GM18909 (cell line): ENCODE measurements around the gene SLC25A42.

ENCODE experiments used
- ATAC-seq: cut with Tn5 transposase; IDR thresholded peaks from one replicate; pipeline ENCODE4 v1.9.1; 2021; ENCODE audit warnings: mild to moderate bottlenecking; ENCODE audit not compliant: unreplicated experiment, poor library complexity

Gene SLC25A42

DNA sequence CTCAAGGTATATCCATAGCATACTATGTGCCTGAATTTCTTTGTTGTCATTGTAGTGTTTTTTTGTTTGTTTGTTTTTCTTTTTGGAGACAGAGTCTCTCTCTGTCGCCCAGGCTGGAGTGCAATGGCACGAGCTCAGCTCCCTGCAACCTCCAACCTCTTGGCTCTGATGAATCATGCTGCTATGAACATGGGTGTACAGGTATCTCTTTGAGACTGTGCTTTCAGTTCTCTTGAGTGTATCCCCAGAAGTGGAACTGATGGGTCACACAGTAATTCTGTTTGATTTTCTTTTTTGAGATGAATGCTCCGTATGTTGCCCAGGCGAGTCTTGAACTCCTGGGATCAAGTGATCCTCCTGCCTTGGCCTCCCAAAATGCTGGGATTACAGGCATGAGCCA is 13.7 kb upstream of the SLC25A42 start:
- no peak for ATAC-seq

DNA sequence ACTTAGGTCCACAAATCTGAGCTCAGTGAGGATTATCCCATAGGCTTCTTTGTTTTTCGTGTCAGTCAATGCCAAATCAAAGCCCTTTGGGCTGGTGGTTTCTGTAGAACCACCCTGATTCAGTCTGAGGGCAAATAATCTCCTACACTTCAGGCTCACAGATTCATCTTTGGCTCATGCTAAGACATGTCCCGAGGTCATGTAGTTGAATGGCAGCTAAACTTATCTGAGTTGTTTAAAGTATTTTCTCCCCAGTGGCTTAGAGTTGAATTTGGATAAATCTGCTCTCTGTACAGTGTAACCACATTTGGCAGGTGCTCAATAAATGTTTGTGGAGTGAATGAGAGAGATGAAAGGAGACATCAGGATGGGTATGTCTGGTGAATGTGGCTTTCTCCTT is 13.1 kb upstream of the SLC25A42 start:
- ATAC-seq = no peak

DNA sequence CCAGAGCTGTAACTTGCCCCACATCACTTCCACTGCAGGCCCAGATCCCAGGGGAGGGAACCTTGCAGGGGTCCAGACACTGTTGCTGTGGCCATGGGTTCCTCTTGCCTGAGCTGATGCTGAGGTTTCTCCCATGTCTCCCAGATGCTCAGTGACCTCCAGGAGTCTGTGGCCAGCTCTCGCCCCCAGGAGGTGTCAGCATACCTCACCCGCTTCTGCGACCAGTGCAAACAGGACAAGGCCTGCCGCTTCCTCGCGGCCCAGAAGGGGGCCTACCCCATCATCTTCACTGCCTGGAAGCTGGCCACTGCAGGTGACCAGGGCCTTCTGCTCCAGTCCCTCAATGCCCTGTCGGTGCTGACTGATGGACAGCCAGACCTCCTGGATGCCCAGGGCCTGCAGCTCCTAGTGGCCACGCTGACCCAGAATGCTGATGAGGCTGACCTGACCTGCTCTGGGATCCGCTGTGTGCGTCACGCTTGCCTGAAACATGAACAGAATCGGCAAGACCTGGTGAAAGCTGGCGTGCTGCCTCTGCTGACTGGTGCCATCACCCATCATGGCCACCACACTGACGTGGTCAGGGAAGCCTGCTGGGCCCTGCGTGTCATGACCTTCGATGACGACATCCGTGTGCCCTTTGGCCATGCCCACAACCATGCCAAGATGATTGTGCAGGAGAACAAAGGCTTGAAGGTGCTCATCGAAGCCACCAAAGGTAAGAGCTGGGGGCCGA is 12.1 kb upstream of the SLC25A42 start:
- ATAC-seq = no peak

DNA sequence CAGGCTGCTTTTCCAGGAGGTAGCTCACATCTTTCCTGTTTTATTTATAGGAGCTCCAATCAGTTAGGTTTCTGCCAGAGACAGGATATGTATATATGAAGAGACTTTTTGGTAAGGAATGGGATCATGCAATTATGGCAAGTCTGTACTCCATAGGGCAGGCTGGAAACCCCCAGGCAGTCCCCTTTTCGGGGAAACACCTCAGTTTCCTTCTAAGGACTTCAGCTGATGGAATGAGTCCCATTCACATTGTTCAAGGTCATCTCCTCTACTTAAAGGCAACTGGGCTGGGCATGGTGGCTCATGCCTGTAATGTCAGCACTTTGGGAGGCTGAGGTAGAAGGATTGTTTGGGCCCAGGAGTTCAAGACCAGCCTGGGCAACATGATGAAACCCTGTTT is 10.9 kb upstream of the SLC25A42 start:
- no peak for ATAC-seq

DNA sequence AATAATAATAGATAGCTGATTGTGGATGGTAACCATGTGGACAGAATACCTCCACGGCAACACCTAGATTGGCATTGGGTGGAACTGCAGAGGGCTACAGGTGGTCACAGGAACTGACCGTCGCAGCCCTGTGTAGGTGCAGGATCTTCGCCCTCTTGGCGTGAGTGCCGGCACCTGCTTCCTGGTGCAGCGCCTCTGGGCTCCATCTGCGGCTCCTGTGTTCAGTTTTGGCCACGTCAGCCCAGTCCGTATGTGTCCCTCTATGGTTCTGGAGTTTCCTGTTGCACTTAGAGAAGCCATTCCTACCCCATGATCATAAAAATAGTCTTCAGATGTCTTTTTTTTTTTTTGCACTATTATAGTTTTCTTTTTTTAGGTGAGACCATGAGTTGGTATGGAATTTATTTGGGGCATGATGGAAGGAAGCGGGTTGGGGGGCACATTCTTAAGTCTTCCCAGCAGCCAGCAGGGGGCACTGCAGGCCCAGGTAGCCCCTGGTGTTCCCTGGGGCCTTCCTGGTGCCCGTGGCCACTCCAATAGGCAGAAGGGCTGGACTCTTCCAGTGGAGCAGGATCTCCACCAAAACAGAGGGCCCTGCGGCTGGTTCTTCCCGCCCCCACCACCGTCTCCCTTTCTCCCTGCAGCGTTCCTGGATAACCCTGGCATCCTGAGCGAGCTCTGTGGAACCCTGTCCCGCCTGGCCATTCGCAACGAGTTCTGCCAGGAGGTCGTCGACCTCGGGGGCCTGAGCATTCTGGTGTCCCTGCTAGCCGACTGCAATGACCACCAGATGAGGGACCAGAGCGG is 10.1 kb upstream of the SLC25A42 start:
- no peak for ATAC-seq

DNA sequence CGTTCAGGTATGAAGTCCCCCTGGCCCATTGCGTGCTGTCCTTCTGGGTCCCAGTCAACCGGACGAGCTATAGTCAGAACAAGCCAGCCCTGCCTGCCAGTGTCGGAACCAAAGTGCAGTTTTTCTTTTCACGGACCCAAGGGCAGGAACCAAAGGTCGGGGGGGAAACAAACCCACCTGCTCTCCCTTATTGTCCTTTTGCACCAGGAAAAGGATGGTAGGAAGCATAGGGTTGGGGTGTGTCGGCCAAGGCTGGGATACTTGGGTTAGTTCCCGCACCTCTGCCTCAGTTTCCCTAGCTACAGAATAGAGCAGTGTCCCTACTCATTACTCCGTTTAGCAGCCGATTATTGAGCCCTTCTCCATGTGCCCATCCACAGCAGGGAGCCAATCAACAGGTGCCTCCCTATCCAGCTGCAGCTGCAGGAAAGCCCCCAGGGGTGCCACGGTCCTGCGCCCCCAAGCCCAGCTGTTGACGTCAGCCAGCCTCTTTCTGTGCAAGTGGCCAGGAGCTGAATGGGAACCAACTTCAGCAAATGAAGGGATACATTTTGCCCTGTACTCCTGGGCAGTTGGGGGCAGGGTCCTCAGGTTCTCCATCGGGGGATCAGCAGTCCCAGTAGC is 9.4 kb upstream of the SLC25A42 start:
- no peak for ATAC-seq

DNA sequence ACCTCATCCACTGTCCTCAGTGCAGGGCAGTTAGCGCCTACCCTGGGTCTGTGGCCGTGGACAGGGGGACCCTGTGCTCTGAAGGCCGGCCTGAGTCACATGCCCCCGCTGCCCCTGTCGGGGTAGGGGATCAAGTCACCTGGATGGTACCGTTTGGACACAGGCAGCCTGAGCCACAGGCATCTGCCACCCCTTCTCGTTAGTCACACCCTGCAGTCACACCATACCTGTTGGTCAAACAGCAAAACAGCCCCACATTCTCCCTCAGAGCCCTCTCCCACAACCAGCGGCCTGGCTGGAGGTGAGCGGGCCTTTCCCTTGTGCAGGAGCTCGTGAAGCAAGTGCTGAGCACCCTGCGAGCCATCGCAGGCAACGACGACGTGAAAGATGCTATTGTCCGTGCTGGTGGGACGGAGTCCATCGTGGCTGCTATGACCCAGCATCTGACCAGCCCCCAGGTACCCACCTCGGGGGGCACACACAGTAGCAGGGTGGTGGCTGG is 8.8 kb upstream of the SLC25A42 start:
- ATAC-seq = no peak

DNA sequence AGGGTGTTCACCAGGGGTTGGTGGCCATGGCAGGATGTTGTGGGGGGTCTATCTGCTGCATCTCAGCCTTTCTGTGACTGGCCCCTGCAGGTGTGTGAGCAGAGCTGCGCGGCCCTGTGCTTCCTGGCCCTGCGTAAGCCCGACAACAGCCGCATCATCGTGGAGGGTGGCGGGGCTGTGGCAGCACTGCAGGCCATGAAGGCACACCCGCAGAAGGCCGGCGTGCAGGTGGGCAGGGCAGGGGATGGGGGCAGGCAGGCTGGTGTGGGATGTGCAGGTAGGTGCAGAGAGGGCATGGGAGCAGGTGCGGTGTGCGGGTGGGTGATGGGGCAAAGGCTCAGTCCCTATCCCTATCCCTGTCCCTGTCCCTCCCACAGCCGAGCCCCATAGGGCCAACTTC is 8.1 kb upstream of the SLC25A42 start:
- ATAC-seq = no peak

DNA sequence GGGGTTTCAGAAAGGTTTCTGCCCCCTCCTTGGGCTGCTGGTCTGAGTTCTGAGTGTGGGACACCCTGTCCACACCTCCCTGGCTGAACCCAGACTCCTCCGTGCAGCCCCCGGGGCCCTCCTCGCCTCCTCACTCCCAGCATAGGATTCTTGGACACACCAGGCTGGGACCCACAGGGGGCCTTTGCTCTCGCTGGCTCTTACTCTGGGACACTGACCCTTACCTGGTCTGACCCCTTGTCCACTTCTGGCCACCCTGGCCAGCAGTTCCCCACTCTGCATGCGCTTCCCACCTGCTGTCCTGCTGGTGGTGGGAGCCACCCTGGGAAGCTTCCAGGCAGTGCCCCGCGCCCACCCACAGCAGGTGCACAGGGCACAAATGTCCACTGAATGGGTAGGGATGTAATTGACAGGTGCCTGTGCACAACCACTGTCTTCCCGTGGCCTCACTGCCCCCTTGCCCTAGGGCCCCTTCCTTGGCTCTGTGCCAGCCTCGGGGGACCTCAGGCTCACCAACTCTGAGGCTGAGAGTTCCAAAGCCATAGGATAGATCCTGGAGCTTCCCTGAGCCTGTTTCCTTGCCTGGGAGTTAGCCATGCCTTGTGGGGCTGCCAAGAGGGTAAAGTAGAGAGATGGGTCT is 7.0 kb upstream of the SLC25A42 start:
- ATAC-seq = no peak

DNA sequence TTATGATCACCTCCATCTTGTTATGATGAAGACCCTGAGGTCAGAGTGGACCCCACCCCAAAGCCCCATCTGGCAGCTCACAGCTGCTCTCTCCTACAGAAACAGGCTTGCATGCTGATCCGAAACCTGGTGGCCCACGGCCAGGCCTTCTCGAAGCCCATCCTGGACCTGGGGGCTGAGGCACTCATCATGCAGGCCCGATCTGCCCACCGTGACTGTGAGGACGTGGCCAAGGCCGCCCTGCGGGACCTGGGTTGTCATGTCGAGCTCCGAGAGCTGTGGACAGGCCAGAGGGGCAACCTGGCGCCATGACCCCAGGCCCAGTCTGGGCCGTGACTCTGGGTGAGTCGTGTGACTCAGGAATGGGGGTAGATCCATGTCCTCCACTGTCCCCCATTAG is 6.5 kb upstream of the SLC25A42 start:
- ATAC-seq = no peak

DNA sequence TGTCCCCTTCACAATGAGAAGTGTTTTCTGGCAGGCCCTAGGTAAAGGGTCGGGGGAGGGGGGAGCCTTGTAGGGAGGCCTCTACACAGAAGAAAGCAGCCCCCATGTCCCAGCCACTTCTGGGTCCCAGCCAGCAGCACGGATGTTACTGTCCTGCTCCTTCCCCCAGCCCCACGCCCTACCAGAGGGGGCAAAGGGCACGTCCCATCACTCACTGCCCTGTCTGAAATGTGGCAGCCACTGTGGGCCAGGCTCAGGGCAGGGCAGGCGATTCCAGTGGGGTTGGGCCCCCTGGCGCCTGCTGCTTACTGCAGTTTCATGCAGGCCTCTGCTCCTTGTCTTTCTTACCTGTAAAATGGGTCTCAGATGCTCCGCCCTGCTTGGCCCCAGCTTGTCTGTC is 6.1 kb upstream of the SLC25A42 start:
- ATAC-seq = no peak

DNA sequence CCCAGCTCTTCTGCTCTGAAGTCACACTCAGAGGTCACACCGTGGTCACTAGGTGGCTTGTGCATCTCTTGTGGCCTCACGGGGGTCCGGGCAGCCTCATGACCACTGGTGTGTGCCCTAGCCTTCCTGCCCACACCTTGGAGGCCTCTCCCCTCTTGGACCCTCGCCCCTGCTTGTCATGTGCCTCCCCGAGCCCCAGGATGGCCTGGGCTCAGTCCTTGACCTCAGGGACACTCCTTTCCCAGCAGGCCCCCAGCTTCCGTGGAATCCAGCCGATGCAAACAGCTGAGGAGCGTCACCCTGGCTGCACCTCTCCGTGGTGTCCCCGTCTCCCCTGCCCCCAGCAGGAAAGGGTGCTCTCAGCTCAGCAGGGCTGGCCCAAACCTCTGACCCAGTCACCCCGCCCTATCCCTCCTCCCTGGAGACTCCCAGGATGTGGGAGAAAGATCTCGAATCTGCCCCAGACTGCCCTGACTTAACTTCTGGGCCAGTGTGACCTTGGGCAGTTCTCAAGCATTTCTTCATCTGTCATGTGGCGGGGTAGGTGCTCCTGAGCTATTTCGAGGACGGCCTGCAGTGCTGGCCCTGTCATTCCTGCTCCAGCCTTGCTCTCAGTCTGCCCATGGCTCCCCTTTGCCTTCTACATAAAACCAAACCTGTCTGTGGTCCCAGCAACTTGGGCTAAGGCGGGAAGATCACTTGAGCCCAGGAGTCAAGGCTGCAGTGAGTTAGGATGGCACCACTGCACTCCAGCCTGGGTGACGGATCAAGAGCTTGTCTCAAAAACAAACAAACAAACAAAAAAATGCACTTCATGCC is 4.6 kb upstream of the SLC25A42 start:
- ATAC-seq = no peak

DNA sequence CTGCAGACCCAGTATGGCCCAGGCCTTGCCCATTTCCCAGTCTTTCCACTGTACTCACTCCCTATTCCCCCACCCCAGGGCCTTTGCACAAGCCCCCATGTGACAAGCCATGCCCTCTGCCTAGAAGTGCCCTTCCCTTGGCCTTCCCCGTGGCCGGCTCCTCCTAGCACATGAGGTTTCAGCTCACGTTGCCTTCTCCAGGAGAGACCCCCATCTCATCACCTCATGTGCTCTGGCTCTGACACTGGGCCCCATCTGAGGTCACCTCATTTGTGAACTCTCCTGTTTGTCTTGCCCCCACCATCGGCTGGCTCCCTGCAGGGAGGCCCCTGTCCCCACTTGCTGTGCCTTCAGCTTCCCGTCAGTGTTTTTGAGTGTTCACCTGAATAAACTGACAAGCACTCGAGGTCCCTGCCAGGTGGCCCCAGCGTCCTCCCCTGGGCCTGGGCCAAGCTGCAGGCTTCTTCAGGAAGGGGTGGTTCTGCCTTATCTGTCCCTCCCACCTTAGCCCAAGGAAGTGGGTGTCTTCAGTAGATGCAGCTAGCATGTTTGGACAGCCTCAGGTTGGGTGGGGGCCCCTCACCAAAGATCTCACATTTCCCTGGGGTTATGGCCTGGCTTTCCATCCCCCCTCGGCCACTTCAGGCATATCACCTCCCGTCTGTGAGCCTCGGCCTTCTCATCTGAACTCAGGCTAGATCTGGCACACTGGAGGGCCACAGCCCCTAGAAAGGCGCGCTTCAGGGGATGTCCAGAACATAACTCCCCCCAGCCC is 3.8 kb upstream of the SLC25A42 start:
- no peak for ATAC-seq

DNA sequence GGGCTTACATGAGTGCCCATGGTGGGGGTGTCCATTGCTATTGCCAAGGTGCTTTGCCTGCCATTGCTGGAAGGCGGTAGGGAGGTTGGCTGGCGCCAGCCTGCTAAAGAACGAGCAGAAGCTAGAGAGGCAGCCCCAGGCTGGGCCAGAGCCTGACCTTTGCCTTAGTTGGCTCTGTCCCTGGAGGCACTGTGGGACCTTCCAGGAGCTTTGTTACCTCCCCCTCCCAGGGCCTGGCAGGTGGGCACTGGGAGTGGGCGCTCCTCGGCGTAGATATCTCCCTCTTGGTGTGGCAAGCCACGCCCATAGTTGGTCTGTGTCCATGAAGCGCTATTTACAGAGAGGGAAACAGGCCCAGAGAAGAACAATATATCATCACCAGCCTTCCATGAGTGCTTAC is 2.3 kb upstream of the SLC25A42 start:
- no peak for ATAC-seq

DNA sequence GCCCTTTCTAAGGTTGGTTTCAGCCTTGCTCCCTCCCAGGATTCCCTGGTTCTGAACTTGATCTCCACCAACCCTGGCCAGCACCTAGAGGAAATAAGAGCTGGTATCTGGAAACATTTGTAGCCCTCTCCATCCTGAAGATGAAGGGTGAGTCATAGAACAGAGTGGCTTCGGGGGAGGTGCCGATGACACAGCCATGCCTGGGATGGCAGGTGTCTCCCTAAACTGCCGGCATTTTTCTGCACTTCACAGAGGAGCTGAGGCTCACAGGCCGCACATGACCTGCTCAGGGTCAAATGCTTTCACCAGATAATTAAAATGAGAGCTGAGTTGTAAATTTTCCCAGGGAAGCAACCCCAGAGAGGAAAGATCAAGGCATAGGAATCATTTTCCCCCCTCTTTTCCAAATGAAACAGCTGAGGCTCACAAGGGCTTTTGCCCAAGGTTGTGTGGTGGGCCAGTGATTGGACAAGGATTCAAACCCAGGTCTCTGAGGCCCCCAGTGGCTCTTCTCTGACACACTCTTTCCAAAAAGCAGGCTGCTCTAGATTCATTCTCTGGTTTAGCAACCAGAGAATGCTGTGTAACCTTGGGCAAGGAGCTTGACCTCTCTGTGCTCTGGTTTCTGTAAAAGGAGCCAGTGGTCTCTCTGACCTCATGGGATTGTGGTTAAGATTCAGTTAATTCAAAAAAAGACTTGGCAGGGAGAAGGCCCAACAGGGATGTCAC is 1.2 kb upstream of the SLC25A42 start:
- ATAC-seq = no peak

DNA sequence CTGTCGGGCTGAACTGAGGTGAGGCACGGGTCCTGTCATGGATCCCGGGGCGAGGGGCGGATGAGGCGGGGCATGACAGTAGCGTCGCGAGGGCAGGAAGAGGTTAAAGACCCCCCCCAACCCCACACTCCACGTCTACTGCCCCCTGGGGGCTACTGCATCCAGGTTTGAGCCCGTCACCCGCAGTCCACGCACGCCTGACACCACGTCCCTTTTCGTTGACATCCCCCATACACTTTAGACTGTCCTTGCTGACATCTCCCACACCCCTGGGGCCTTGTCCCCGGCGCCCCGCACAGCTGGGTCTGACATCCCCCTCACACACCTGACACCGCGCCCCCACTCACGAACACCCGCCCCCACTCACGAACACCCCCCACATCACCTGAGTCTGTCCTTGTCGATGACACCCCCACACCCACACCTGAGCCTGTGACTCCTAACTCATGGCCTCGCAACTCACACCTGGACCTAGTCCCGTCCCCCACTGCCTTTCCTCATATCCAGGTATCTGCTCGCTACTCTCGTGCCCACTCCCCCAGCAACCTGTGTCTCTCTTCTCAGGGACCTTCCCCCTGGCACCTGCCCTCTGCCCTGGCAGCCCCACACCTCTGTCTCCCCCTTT is 416 bp downstream of the SLC25A42 start:
- ATAC-seq = peak; percentile 17

DNA sequence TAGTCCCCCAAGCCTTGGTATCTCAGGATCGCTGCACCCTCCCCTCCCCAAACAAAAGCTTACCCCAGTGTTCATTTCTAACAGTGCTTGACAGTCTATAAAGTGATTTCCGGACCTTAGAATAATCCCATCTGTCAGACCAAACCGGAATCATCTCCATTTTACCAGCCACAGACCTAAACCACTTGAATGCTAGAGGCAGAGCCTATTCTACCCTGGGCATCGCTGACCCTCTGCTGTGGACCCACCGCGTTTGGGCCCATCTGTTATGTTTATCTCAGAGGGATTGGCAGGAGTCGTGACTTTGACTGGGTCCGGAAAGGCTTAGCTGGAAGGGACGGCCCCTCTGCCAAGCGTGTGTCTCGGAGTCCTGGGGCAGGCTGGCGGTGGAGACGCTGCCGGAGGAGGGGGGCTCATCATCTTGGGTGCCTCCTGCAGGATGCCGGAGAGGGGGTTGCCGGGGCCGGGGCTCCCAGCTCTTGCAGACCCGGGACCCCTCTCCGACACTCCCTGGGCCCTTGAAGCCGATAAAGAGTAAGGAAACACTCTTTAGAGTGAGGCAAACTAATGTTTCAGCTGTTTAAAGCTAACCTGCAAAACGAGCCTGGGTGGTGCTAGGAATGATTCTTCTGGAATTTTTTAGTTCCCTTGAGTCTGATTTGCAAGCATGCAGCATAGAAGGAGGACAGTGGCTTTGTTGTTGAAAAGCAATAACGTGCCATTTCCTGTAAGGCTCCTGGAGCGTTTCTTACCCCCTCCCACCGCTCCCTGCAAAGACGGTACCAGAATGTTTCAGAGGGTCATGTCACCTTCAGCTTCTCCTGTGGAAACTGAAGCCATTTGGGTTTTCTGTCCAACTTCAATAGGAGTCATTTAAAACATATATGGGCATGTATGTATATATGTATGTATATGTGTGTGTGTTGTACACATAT is 1.3 kb downstream of the SLC25A42 start:
- ATAC-seq = no peak
